Measurements from ENCODE around the gene CA10.

CA10 gene

GRCh38 chr17:51817117-51817516, 341.4 kb downstream of the CA10 start:
- H3K4me2 ChIP-seq (ENCODE audit: low read depth, low read length, poor library complexity, severe bottlenecking), result no peak overlapping the region
- H3K27me3 ChIP-seq (ENCODE audit: insufficient read depth, low read length, poor library complexity, severe bottlenecking), result no peaks in the 10 kb centered on the region
- H3K9me2 ChIP-seq (replicated peaks; ENCODE audit: low read depth, low read length), result no peaks in the 10 kb centered on the region

GRCh38 chr17:51815097-51815496, 343.4 kb downstream of the CA10 start:
- no peak overlapping the region for H3K4me2 ChIP-seq (ENCODE audit: low read depth, low read length, poor library complexity, severe bottlenecking)
- no peak overlapping the region for H3K9ac ChIP-seq (ENCODE audit: low read depth, low read length, poor library complexity, severe bottlenecking)
- H4K20me1 ChIP-seq (ENCODE audit: insufficient read depth, low read length, poor library complexity, severe bottlenecking), result no peaks in the 10 kb centered on the region
- no peaks in the 10 kb centered on the region for H3K36me3 ChIP-seq (ENCODE audit: insufficient read depth, low read length)
- no peak overlapping the region for H3K4me3 ChIP-seq (ENCODE audit: low read length, poor library complexity, severe bottlenecking)
- H3K4me1 ChIP-seq (ENCODE audit: insufficient read depth, low read length, poor library complexity, severe bottlenecking), result no peaks in the 10 kb centered on the region
- H3K79me2 ChIP-seq (ENCODE audit: insufficient read depth, low read length), result no peaks in the 10 kb centered on the region
- H3F3A ChIP-seq (ENCODE audit: low read depth), result no peaks in the 10 kb centered on the region
- no peaks in the 10 kb centered on the region for H3K9me3 ChIP-seq (ENCODE audit: insufficient read depth, low read depth, low read length)
- no peak overlapping the region for H2AFZ ChIP-seq (ENCODE audit: low read length)
- TF ChIP-seq CTCF (conservative IDR thresholded peaks at IDR 0.05; ENCODE audit: low read length) (no peak), EZH2phosphoT487 (IDR thresholded peaks at IDR 0.05; ENCODE audit: borderline replicate concordance) (no peak)
- no peaks in the 10 kb centered on the region for H3K27me3 ChIP-seq (ENCODE audit: insufficient read depth, low read length, poor library complexity, severe bottlenecking)
- H3K9me2 ChIP-seq (replicated peaks; ENCODE audit: low read depth, low read length), result no peaks in the 10 kb centered on the region

More at GRCh38 chr17:51817117-51817516, 341.4 kb downstream of the CA10 start:
- Histone ChIP-seq H3K4me3 (ENCODE audit: low read length, poor library complexity, severe bottlenecking) (no peak overlapping the region), H3K9me3 (ENCODE audit: insufficient read depth, low read depth, low read length) (no peaks in the 10 kb centered on the region), H4K20me1 (ENCODE audit: insufficient read depth, low read length, poor library complexity, severe bottlenecking) (no peaks in the 10 kb centered on the region), H3K79me2 (ENCODE audit: insufficient read depth, low read length) (no peaks in the 10 kb centered on the region), H3F3A (ENCODE audit: low read depth) (no peaks in the 10 kb centered on the region), H2AFZ (ENCODE audit: low read length) (no peak overlapping the region), H3K9ac (ENCODE audit: low read depth, low read length, poor library complexity, severe bottlenecking) (no peak overlapping the region), H3K4me1 (ENCODE audit: insufficient read depth, low read length, poor library complexity, severe bottlenecking) (no peaks in the 10 kb centered on the region), H3K36me3 (ENCODE audit: insufficient read depth, low read length) (no peaks in the 10 kb centered on the region)
- TF ChIP-seq CTCF (conservative IDR thresholded peaks at IDR 0.05; ENCODE audit: low read length) (no peak), EZH2phosphoT487 (IDR thresholded peaks at IDR 0.05; ENCODE audit: borderline replicate concordance) (no peak)

GRCh38 chr17:51814521-51814920, 344.0 kb downstream of the CA10 start:
- H3K79me2 ChIP-seq (ENCODE audit: insufficient read depth, low read length), result no peaks in the 10 kb centered on the region
- no peak for TF ChIP-seq EZH2phosphoT487 (IDR thresholded peaks at IDR 0.05; ENCODE audit: borderline replicate concordance)
- no peak for TF ChIP-seq CTCF (conservative IDR thresholded peaks at IDR 0.05; ENCODE audit: low read length)
- no peaks in the 10 kb centered on the region for H3K9me3 ChIP-seq (ENCODE audit: insufficient read depth, low read depth, low read length)
- no peaks in the 10 kb centered on the region for H3K4me1 ChIP-seq (ENCODE audit: insufficient read depth, low read length, poor library complexity, severe bottlenecking)
- no peak overlapping the region for H3K4me3 ChIP-seq (ENCODE audit: low read length, poor library complexity, severe bottlenecking)
- no peaks in the 10 kb centered on the region for H3K9me2 ChIP-seq (replicated peaks; ENCODE audit: low read depth, low read length)
- H3K36me3 ChIP-seq (ENCODE audit: insufficient read depth, low read length), result no peaks in the 10 kb centered on the region
- no peaks in the 10 kb centered on the region for H4K20me1 ChIP-seq (ENCODE audit: insufficient read depth, low read length, poor library complexity, severe bottlenecking)
- H2AFZ ChIP-seq (ENCODE audit: low read length), result no peak overlapping the region
- no peak overlapping the region for H3K9ac ChIP-seq (ENCODE audit: low read depth, low read length, poor library complexity, severe bottlenecking)
- H3K4me2 ChIP-seq (ENCODE audit: low read depth, low read length, poor library complexity, severe bottlenecking), result no peak overlapping the region
- no peaks in the 10 kb centered on the region for H3F3A ChIP-seq (ENCODE audit: low read depth)
- H3K27me3 ChIP-seq (ENCODE audit: insufficient read depth, low read length, poor library complexity, severe bottlenecking), result no peaks in the 10 kb centered on the region
